H1 (cell line): ENCODE results near the gene MYADM. TPM values are rescaled to one million over a fixed set of nuclear protein-coding genes. Genes with fewer than 3 reads are reported as not detected.

Experiments used
- FOSL1 ChIP-seq: IDR thresholded peaks from 2 replicates; pipeline ENCODE4 v1.6.1; 2011; ENCODE audit warnings: mild to moderate bottlenecking, low read depth, low read length, moderate library complexity; ENCODE audit not compliant: insufficient read depth
- GABPA ChIP-seq: IDR thresholded peaks from 2 replicates; pipeline ENCODE4 v1.6.1; 2011; ENCODE audit warnings: mild to moderate bottlenecking, low read length, moderate library complexity, borderline replicate concordance; ENCODE audit not compliant: insufficient read depth
- HDAC6 ChIP-seq: IDR thresholded peaks from one replicate; pipeline ENCODE4 v1.7.1; 2012; ENCODE audit warnings: low read depth, mild to moderate bottlenecking, inconsistent platforms, low read length, moderate library complexity
- RAD21 ChIP-seq, 2 experiments: IDR thresholded peaks in 1 of 2; conservative IDR thresholded peaks in 1 of 2; 2 replicates each; pipeline ENCODE4 v1.6.1; 2011; ENCODE audit warnings: low read depth in 2 of 2, low read length in 2 of 2, improper control_type of control experiment in 1 of 2, inconsistent platforms in 1 of 2, mild to moderate bottlenecking in 1 of 2, moderate library complexity in 1 of 2
- RFX5 ChIP-seq: IDR thresholded peaks from 2 replicates; pipeline ENCODE4 v1.6.1; 2011; ENCODE audit warnings: low read depth, low read length, improper control_type of control experiment, borderline replicate concordance
- SAP30 ChIP-seq: fragments of 300-600 bp; sonication (generic); IDR thresholded peaks from 2 replicates; pipeline ENCODE4 v1.7.1; 2012; ENCODE audit warnings: low read length, moderate library complexity, mild to moderate bottlenecking, inconsistent platforms; ENCODE audit not compliant: insufficient read depth, insufficient replicate concordance
- SRF ChIP-seq: IDR thresholded peaks from 2 replicates; pipeline ENCODE4 v1.6.1; 2011; ENCODE audit warnings: mild to moderate bottlenecking, low read depth, low read length, moderate library complexity
- TAF1 ChIP-seq: IDR thresholded peaks from 2 replicates; pipeline ENCODE4 v1.6.1; 2011; ENCODE audit warnings: mild to moderate bottlenecking, low read depth, low read length
- polyA plus RNA-seq, 7 experiments: library from polyadenylated mRNA; depleted of rRNA in 3 of 7; stranded (reverse) in 5 of 7; unstranded in 2 of 7; fragments of >200 nt in 5 of 7; fragments of 200-250 nt in 2 of 7; gene quantifications; 1 replicate in 5 of 7; 2 replicates in 1 of 7; 4 replicates in 1 of 7; pipeline versions ENCODE4 v1.2.1 to v1.2.3, GENCODE V29; 2011 to 2013; ENCODE audit warnings: missing spikeins in 2 of 7, mixed read lengths in 2 of 7
- total RNA-seq: library from RNA; stranded (reverse); fragmentation: NEBNext Ultra II Directional; extraction: Animal tissue kit (Norgen Biotek cat#: 25700); gene quantifications from 2 replicates; pipeline ENCODE4 v1.2.1, GENCODE V29; 2021
- TF ChIP-seq, protein P1 (sequence below): fragments of 300-600 bp; sonication (generic); IDR thresholded peaks from 2 replicates; pipeline ENCODE4 v1.7.1; 2012; ENCODE audit warnings: low read length, moderate library complexity, mild to moderate bottlenecking, inconsistent platforms; ENCODE audit not compliant: insufficient replicate concordance

The MYADM gene
- total and polyA plus RNA-seq, 2 of the 8 experiments (the other 6 are each of a cell fraction or from before 2014, with no cell fraction given): 70.1 to 74.2 TPM

DNA sequence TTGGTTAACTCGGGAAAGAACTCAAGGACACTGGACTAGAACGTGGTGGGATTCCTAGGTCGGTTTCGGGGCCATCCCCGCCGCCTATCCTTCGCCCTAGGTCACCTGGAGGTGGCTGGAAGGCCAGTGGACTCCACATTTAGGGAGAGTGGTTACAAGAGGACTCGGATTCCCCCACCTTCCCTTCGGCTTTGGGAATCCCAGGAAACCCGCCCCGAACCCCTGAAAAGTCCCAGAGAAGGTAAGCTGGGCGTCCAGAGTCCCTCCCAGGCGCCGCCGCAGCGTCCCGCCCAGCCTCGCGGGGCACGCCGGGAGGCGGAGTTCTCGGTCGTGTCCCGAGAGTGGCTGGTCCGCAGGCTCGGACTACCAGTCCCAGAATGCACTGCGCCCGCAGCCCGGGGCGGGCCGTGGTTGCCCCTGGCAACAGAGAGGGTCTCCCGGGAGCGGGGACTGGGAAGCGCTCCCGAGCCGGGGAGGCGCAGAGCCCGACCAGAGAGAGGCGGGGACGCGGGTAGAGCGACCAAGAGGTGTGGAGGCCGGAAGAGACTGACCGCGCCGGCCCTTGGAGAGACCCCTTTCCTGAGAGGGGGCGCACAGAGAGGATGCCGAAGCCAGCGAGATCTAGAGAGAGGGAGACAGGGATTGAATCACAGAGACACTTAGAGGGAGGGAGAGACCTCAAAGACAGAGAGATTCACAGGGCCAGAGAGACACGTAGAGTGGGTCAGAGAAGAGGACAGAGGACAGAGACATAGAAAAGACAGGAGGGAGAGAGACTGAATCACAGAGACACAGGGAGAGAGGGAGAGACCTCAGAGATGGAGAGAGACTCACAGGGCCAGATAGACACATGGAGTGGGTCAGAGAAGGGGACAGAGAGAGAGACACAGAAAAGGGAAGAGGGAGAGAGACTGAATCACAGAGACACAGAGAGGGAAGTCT is 11.7 kb downstream of the MYADM start (continued):
- TF ChIP-seq SAP30 (no peak), GABPA (no peak), RFX5 (no peak), HDAC6 (no peak), FOSL1 (no peak), RAD21 (IDR thresholded peaks at IDR 0.05 in 1 of 2, conservative IDR thresholded peaks at IDR 0.05 in 1 of 2; ENCODE audit: low read depth in 2 of 2, low read length in 2 of 2) (no peak), SRF (no peak), TAF1 (peak; percentile 60)
- TF ChIP-seq, protein P1, sequence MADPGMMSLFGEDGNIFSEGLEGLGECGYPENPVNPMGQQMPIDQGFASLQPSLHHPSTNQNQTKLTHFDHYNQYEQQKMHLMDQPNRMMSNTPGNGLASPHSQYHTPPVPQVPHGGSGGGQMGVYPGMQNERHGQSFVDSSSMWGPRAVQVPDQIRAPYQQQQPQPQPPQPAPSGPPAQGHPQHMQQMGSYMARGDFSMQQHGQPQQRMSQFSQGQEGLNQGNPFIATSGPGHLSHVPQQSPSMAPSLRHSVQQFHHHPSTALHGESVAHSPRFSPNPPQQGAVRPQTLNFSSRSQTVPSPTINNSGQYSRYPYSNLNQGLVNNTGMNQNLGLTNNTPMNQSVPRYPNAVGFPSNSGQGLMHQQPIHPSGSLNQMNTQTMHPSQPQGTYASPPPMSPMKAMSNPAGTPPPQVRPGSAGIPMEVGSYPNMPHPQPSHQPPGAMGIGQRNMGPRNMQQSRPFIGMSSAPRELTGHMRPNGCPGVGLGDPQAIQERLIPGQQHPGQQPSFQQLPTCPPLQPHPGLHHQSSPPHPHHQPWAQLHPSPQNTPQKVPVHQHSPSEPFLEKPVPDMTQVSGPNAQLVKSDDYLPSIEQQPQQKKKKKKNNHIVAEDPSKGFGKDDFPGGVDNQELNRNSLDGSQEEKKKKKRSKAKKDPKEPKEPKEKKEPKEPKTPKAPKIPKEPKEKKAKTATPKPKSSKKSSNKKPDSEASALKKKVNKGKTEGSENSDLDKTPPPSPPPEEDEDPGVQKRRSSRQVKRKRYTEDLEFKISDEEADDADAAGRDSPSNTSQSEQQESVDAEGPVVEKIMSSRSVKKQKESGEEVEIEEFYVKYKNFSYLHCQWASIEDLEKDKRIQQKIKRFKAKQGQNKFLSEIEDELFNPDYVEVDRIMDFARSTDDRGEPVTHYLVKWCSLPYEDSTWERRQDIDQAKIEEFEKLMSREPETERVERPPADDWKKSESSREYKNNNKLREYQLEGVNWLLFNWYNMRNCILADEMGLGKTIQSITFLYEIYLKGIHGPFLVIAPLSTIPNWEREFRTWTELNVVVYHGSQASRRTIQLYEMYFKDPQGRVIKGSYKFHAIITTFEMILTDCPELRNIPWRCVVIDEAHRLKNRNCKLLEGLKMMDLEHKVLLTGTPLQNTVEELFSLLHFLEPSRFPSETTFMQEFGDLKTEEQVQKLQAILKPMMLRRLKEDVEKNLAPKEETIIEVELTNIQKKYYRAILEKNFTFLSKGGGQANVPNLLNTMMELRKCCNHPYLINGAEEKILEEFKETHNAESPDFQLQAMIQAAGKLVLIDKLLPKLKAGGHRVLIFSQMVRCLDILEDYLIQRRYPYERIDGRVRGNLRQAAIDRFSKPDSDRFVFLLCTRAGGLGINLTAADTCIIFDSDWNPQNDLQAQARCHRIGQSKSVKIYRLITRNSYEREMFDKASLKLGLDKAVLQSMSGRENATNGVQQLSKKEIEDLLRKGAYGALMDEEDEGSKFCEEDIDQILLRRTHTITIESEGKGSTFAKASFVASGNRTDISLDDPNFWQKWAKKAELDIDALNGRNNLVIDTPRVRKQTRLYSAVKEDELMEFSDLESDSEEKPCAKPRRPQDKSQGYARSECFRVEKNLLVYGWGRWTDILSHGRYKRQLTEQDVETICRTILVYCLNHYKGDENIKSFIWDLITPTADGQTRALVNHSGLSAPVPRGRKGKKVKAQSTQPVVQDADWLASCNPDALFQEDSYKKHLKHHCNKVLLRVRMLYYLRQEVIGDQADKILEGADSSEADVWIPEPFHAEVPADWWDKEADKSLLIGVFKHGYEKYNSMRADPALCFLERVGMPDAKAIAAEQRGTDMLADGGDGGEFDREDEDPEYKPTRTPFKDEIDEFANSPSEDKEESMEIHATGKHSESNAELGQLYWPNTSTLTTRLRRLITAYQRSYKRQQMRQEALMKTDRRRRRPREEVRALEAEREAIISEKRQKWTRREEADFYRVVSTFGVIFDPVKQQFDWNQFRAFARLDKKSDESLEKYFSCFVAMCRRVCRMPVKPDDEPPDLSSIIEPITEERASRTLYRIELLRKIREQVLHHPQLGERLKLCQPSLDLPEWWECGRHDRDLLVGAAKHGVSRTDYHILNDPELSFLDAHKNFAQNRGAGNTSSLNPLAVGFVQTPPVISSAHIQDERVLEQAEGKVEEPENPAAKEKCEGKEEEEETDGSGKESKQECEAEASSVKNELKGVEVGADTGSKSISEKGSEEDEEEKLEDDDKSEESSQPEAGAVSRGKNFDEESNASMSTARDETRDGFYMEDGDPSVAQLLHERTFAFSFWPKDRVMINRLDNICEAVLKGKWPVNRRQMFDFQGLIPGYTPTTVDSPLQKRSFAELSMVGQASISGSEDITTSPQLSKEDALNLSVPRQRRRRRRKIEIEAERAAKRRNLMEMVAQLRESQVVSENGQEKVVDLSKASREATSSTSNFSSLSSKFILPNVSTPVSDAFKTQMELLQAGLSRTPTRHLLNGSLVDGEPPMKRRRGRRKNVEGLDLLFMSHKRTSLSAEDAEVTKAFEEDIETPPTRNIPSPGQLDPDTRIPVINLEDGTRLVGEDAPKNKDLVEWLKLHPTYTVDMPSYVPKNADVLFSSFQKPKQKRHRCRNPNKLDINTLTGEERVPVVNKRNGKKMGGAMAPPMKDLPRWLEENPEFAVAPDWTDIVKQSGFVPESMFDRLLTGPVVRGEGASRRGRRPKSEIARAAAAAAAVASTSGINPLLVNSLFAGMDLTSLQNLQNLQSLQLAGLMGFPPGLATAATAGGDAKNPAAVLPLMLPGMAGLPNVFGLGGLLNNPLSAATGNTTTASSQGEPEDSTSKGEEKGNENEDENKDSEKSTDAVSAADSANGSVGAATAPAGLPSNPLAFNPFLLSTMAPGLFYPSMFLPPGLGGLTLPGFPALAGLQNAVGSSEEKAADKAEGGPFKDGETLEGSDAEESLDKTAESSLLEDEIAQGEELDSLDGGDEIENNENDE: no peak
